Heart right ventricle (tissue), 16 donors: ENCODE results near the gene SOAT1. TPM values are rescaled to one million over a fixed set of nuclear protein-coding genes. Genes with fewer than 3 reads are reported as not detected.

Experiments
- ATAC-seq, 8 donors: fragments of 200-7000 bp; cut with Tn5 transposase; one replicate each; pipeline ENCODE4 v1.9.1; 2020; ENCODE audit warnings: mild to moderate bottlenecking in 8 of 8, moderate library complexity in 8 of 8, moderate number of reproducible peaks in 1 of 8
- DNase-seq, 2 donors: peaks; one replicate each; pipeline ENCODE4 v3.0.0-alpha.2; 2020
- H3K27ac ChIP-seq, 10 donors: fragments of 200-600 bp; sonication (generic) in 2 of 10; one replicate each; pipeline versions ENCODE4 v1.5.0 to v1.8.0; 2020 to 2022; ENCODE audit warnings: mild to moderate bottlenecking in 3 of 10
- H3K27me3 ChIP-seq, 7 donors: fragments of 200-600 bp; one replicate each; pipeline ENCODE4 v1.8.0; 2021 to 2022; ENCODE audit warnings: mild to moderate bottlenecking in 2 of 7
- H3K36me3 ChIP-seq, 9 donors: fragments of 200-600 bp; sonication (generic) in 1 of 9; one replicate each; pipeline versions ENCODE4 v1.5.0 to v1.8.0; 2020 to 2022; ENCODE audit warnings: mild to moderate bottlenecking in 2 of 9
- H3K4me1 ChIP-seq, 9 donors: fragments of 200-600 bp; sonication (generic) in 1 of 9; one replicate each; pipeline versions ENCODE4 v1.5.0 to v1.8.0; 2020 to 2022; ENCODE audit warnings: mild to moderate bottlenecking in 4 of 9
- H3K4me3 ChIP-seq, 10 donors: fragments of 200-600 bp; sonication (generic) in 2 of 10; one replicate each; pipeline versions ENCODE4 v1.5.0 to v1.8.0; 2020 to 2022; ENCODE audit warnings: mild to moderate bottlenecking in 7 of 10, moderate library complexity in 2 of 10
- H3K9me3 ChIP-seq, 11 donors: fragments of 200-600 bp in 10 of 11; sonication (generic) in 2 of 11; one replicate each; pipeline versions ENCODE4 v1.5.0 to v1.8.0; 2013 to 2022; ENCODE audit warnings: mild to moderate bottlenecking in 2 of 11, control low read depth in 1 of 11, moderate library complexity in 1 of 11
- CTCF ChIP-seq, 9 donors: fragments of 200-600 bp; sonication (generic) in 2 of 9; IDR thresholded peaks; one replicate each; pipeline versions ENCODE4 v1.5.0 to v1.8.0; 2021 to 2022; ENCODE audit warnings: antibody characterized with exemption in 9 of 9, mild to moderate bottlenecking in 5 of 9, moderate library complexity in 1 of 9
- WGBS, 2 donors: extraction: QIAGEN DNeasy Blood & Tissue Kit; methylation state at CpG; one replicate each; pipeline ENCODE4 v1.1.7; 2013; ENCODE audit warnings: inconsistent platforms in 1 of 2; 5-methylcytosine and 5-hydroxymethylcytosine counted together
- intact Hi-C, 10 donors: fragments of 100-400 bp; cut with DNase I; formaldehyde crosslinking; loops; one replicate each; pipeline versions ENCODE4 v1.11.1 to v1.14.2; 2022
- polyA plus RNA-seq, 2 donors: library from polyadenylated mRNA; stranded (reverse); fragments of 200-250 nt; gene quantifications; one replicate each; pipeline ENCODE4 v1.2.3, GENCODE V29; 2013
- total RNA-seq, 10 donors: library from RNA; stranded (reverse); fragmentation: NEBNext Ultra II Directional in 3 of 10; extraction: Animal tissue kit (Norgen Biotek cat#: 25700) in 3 of 10; gene quantifications; one replicate each; pipeline versions ENCODE4 v1.2.1 to v1.2.4, GENCODE V29; 2021 to 2023
- donor health status: Arrhythmogenic right ventricular cardiomyopathy.
- donor health status: ischemic (EF 13 %, LVEDD 7.1; RV severe dilation, severe dysfunction).
- donor health status: healthy with polysubstance abuse.
- donor health status: DM: no; HTN: yes; CAD: no.
- donor health status: DM: no; HTN: no; CAD: no.
- donor health status: ischemic (EF 25% LVEDD 6.9; RV normal size, moderate dysfunction).
- donor health status: ischemic (EF 25% LVEDD 5.7; RV mildly dilated, moderate dysfunction).
- donor health status: healthy.
- donor health status: DM: yes; HTN: yes; CAD: no.
- donor health status: Ischemic cardiomyopathy.
- donor health status: ischemic (EF 35%, LVEDD 5.7; RV mildly dilated, moderate dysfunction).
- donor health status: nonischemic (EF 11% LVEDD 7.7; RV severe dilation, severe dysfunction).
- donor health status: DM: yes; HTN: yes; CAD: no.
- donor health status: PGD.
- donor health status: ischemic (EF 29% LVEDD 5.4; RV normal size, mild dysfunction).
- donor health status: nonischemic (EF 23%, LVEDD 6.1; RV moderate dilation, normal function).

Gene SOAT1
- total and polyA plus RNA-seq, 12 donors: 2.6 to 19.4 (median 7.1) TPM

DNA sequence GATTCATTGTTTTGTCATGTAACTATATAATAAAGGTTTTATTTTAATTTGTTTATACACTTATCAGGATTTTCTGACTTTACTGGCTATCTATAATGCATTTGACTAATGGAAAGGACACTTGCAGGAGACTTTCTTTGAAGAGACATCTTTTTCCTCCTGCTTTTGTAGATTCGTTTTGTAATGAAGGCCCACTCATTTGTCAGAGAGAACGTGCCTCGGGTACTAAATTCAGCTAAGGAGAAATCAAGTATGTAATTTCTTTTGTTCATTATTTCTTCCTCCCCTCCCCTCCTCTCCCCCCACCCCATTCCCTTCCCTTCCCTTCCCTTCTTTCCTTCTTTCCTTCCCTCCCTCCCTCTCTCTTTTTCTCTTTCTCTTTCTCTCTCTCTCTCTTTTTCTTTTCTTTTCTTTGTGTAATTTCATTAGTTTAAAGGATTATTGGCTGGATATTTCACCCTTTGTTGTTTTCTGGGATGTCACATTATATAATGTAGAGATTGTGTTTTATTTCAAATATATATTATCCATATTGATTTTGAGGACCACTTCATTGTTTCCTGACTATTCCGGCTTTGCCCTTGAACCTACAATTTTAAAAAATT is 48.4 kb downstream of the SOAT1 start:
- peaks cover 0 to 3% (median 0%) of the 10 kb centered on the region in 9 donors for H3K4me1 ChIP-seq
- no peak for ATAC-seq

DNA sequence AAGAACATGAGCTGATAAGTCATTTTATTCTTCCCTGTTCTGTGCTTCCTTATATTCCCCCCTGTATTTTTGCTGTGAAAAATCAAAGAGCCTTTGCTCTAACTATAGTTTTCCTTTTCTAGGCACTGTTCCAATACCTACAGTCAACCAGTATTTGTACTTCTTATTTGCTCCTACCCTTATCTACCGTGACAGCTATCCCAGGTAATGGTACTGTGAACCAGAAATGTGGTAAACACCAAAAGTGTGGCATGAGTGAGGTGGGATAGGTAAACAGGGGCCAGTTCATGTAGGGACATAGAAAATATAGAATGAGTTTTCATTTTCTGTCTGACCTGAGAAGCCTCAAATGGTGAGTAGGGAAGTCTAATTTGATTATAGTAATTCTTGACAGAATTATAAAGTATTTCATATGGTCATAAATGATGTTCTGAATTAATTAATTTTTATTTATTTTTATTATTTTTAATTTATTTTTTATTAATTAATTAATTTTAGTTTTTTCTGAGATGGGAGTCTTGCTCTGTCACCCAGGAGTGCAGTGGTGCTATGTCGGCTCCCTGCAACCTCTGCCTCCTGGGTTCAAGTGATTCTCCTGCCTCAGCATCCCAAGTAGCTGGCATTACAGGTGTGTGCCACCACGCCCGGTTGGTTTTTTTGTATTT is 49.3 kb downstream of the SOAT1 start:
- intact Hi-C loops: no loop called here
- 92 to 94% methylated on average over 4 of the region's 4 CpGs for WGBS, 2 donors

More for the DNA sequence above, 48.4 kb downstream of the SOAT1 start:
- TF ChIP-seq CTCF (IDR thresholded peaks at IDR 0.05): no peak
- no peak for DNase-seq
- WGBS, 2 donors: 80 to 86% methylated on average over 4 of the region's 4 CpGs
- peaks cover 0 to 99% (median 33%) of the 10 kb centered on the region in 9 donors for H3K36me3 ChIP-seq
- no peaks in the 10 kb centered on the region for H3K9me3 ChIP-seq
- no peaks in the 10 kb centered on the region for H3K27me3 ChIP-seq
- no peak overlapping the region for H3K4me3 ChIP-seq
- H3K27ac ChIP-seq: no peak overlapping the region
- intact Hi-C loops: no loop called here

DNA sequence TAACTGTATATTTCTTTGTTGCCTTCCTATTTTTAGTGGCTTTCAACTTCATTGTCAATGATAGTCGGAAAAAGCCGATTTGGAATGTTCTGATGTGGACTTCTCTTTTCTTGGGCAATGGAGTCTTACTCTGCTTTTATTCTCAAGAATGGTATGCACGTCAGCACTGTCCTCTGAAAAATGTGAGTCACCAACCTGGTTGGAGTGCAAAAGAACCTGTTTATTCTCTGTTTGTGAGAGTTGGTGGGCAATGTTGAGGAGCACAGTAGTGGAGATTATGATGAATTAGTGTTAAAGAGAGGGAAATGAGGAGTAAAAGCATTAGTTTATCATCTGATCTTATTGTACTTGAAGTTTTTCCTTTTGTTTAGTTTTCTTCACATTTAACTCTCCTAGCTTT is 57.7 kb downstream of the SOAT1 start:
- intact Hi-C loops: no loop called here
- no peak overlapping the region for H3K27ac ChIP-seq
- WGBS, 2 donors: 91 to 94% methylated on average over 3 of the region's 3 CpGs
- H3K4me3 ChIP-seq: no peak overlapping the region
- no peak for ATAC-seq
- peaks cover 0 to 10% (median 0%) of the 10 kb centered on the region in 9 donors for H3K4me1 ChIP-seq
- H3K9me3 ChIP-seq: no peaks in the 10 kb centered on the region
- no peak for TF ChIP-seq CTCF (IDR thresholded peaks at IDR 0.05)
- H3K36me3 ChIP-seq: peaks cover 0 to 93% (median 7%) of the 10 kb centered on the region in 9 donors
- DNase-seq: no peak
- no peaks in the 10 kb centered on the region for H3K27me3 ChIP-seq

More for the DNA sequence above, 49.3 kb downstream of the SOAT1 start:
- Histone ChIP-seq H3K9me3 (no peaks in the 10 kb centered on the region), H3K27me3 (no peaks in the 10 kb centered on the region), H3K36me3 (peaks cover 0 to 99% (median 34%) of the 10 kb centered on the region in 9 donors), H3K4me3 (no peak overlapping the region), H3K4me1 (peaks cover 0 to 3% (median 0%) of the 10 kb centered on the region in 9 donors), H3K27ac (no peak overlapping the region)
- DNase-seq: no peak
- ATAC-seq: no peak
- no peak for TF ChIP-seq CTCF (IDR thresholded peaks at IDR 0.05)

GRCh38 chr1:179352236-179352635 is 58.6 kb downstream of the SOAT1 start:
- no peaks in the 10 kb centered on the region for H3K27me3 ChIP-seq
- intact Hi-C loops: no loop called here
- peaks cover 0 to 84% (median 0%) of the 10 kb centered on the region in 9 donors for H3K36me3 ChIP-seq
- no peak overlapping the region for H3K4me3 ChIP-seq
- no peak for DNase-seq
- 97 to 99% methylated on average over 2 of the region's 2 CpGs for WGBS, 2 donors
- peaks cover 0 to 10% (median 0%) of the 10 kb centered on the region in 9 donors for H3K4me1 ChIP-seq
- no peak for ATAC-seq
- TF ChIP-seq CTCF (IDR thresholded peaks at IDR 0.05): no peak
- H3K9me3 ChIP-seq: no peaks in the 10 kb centered on the region
- H3K27ac ChIP-seq: no peak overlapping the region
